ENCODE measurements around the gene ADRA2B.

Gene ADRA2B

GRCh38 chr2:96131152-96131812 lies 14.9 kb upstream of the ADRA2B start:
- POLR2A ChIA-PET (ENCODE audit: low non-redundant PET) = no interaction called here
- H3K27ac ChIP-seq = no peak overlapping the region
- TF ChIP-seq CTCF (conservative IDR thresholded peaks at IDR 0.05; ENCODE audit: low read depth) = no peak
- CTCF ChIA-PET = interaction anchor here (0.9 to 1.4 kb wide), 2 partner anchors 14 to 109 kb away, joined by 3 to 6 read pairs; partner anchors contain the start of gene DUSP2
- no peak for DNase-seq (ENCODE audit: low spot score)

- no peak for DNase-seq (ENCODE audit: low spot score)
- POLR2A ChIA-PET (ENCODE audit: low non-redundant PET) = no interaction called here
- no peak for TF ChIP-seq CTCF (conservative IDR thresholded peaks at IDR 0.05; ENCODE audit: low read depth)
- H3K27ac ChIP-seq = no peak overlapping the region
- CTCF ChIA-PET = interaction anchor here (0.9 to 1.4 kb wide), 2 partner anchors 15 to 108 kb away, joined by 3 to 6 read pairs; partner anchors contain the start of gene DUSP2
Measured at GRCh38 chr2:96130483-96130882, 14.1 kb upstream of the ADRA2B start.

GRCh38 chr2:96129528-96130120 lies 13.3 kb upstream of the ADRA2B start:
- CTCF ChIA-PET = no interaction called here
- no peak for TF ChIP-seq CTCF (conservative IDR thresholded peaks at IDR 0.05; ENCODE audit: low read depth)
- POLR2A ChIA-PET (ENCODE audit: low non-redundant PET) = no interaction called here
- no peak for DNase-seq (ENCODE audit: low spot score)
- no peak overlapping the region for H3K27ac ChIP-seq

GRCh38 chr2:96128456-96128855 lies 12.1 kb upstream of the ADRA2B start:
- ChIA-PET POLR2A (ENCODE audit: low non-redundant PET) (no interaction called here), CTCF (no interaction called here)
- no peak for DNase-seq (ENCODE audit: low spot score)
- H3K27ac ChIP-seq = no peak overlapping the region
- TF ChIP-seq CTCF (conservative IDR thresholded peaks at IDR 0.05; ENCODE audit: low read depth) = no peak

GRCh38 chr2:96124406-96125265 lies 8.3 kb upstream of the ADRA2B start:
- DNase-seq (ENCODE audit: low spot score) = no peak
- POLR2A ChIA-PET (ENCODE audit: low non-redundant PET) = no interaction called here
- no peak for TF ChIP-seq CTCF (conservative IDR thresholded peaks at IDR 0.05; ENCODE audit: low read depth)
- CTCF ChIA-PET = interaction anchor here (1.9 kb wide), 1 partner anchor 14 kb away, joined by 8 read pairs; the partner anchor contains the start of gene ASTL
- no peak overlapping the region for H3K27ac ChIP-seq

GRCh38 chr2:96123936-96124335 lies 7.6 kb upstream of the ADRA2B start:
- CTCF ChIA-PET = interaction anchor here (1.9 kb wide), 1 partner anchor 15 kb away, joined by 8 read pairs; the partner anchor contains the start of gene ASTL

More at GRCh38 chr2:96123936-96124335, 7.6 kb upstream of the ADRA2B start:
- DNase-seq (ENCODE audit: low spot score) = no peak
- TF ChIP-seq CTCF (conservative IDR thresholded peaks at IDR 0.05; ENCODE audit: low read depth) = no peak
- POLR2A ChIA-PET (ENCODE audit: low non-redundant PET) = no interaction called here
- H3K27ac ChIP-seq = no peak overlapping the region
